ENCODE data around the gene TMEM167B. TPM values are rescaled to one million over a fixed set of nuclear protein-coding genes. Genes with fewer than 3 reads are reported as not detected.

Gene TMEM167B
- total RNA-seq, 1 experiment from 2014 or later: 15.6 TPM

GRCh38 chr1:109075531-109076490 lies 14.8 kb upstream of the TMEM167B start, which contains the start of gene TAF13 (continued):
- TF ChIP-seq, protein P1, sequence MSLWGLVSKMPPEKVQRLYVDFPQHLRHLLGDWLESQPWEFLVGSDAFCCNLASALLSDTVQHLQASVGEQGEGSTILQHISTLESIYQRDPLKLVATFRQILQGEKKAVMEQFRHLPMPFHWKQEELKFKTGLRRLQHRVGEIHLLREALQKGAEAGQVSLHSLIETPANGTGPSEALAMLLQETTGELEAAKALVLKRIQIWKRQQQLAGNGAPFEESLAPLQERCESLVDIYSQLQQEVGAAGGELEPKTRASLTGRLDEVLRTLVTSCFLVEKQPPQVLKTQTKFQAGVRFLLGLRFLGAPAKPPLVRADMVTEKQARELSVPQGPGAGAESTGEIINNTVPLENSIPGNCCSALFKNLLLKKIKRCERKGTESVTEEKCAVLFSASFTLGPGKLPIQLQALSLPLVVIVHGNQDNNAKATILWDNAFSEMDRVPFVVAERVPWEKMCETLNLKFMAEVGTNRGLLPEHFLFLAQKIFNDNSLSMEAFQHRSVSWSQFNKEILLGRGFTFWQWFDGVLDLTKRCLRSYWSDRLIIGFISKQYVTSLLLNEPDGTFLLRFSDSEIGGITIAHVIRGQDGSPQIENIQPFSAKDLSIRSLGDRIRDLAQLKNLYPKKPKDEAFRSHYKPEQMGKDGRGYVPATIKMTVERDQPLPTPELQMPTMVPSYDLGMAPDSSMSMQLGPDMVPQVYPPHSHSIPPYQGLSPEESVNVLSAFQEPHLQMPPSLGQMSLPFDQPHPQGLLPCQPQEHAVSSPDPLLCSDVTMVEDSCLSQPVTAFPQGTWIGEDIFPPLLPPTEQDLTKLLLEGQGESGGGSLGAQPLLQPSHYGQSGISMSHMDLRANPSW (CRISPR knock-in tag; conservative IDR thresholded peaks at IDR 0.05; ENCODE audit: low read depth): no peak
- TF ChIP-seq ZNF423 (CRISPR knock-in tag; IDR thresholded peaks at IDR 0.05) (no peak), PRDM15 (CRISPR knock-in tag; IDR thresholded peaks at IDR 0.05) (no peak), CTCF (IDR thresholded peaks at IDR 0.05) (no peak), PRRX2 (CRISPR knock-in tag; IDR thresholded peaks at IDR 0.05) (no peak), SP1 (CRISPR knock-in tag; conservative IDR thresholded peaks at IDR 0.05) (peak; percentile 70; the same call in 1 of the 2 replicates)
- TF ChIP-seq, protein P2, sequence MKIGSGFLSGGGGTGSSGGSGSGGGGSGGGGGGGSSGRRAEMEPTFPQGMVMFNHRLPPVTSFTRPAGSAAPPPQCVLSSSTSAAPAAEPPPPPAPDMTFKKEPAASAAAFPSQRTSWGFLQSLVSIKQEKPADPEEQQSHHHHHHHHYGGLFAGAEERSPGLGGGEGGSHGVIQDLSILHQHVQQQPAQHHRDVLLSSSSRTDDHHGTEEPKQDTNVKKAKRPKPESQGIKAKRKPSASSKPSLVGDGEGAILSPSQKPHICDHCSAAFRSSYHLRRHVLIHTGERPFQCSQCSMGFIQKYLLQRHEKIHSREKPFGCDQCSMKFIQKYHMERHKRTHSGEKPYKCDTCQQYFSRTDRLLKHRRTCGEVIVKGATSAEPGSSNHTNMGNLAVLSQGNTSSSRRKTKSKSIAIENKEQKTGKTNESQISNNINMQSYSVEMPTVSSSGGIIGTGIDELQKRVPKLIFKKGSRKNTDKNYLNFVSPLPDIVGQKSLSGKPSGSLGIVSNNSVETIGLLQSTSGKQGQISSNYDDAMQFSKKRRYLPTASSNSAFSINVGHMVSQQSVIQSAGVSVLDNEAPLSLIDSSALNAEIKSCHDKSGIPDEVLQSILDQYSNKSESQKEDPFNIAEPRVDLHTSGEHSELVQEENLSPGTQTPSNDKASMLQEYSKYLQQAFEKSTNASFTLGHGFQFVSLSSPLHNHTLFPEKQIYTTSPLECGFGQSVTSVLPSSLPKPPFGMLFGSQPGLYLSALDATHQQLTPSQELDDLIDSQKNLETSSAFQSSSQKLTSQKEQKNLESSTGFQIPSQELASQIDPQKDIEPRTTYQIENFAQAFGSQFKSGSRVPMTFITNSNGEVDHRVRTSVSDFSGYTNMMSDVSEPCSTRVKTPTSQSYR (CRISPR knock-in tag; IDR thresholded peaks at IDR 0.05): 0 out of 2 replicates have a peak, but pooled peaks have one; percentile 20

GRCh38 chr1:109078317-109078716 lies 12.2 kb upstream of the TMEM167B start:
- Mint-ChIP-seq H3K4me3 (no peak overlapping the region), H3K36me3 (peaks cover 19% of the 10 kb centered on the region), H3K27me3 (ENCODE audit: low read depth) (no peaks in the 10 kb centered on the region), H3K9me3 (no peaks in the 10 kb centered on the region), H3K27ac (no peak overlapping the region), H3K4me1 (peaks cover 32% of the 10 kb centered on the region)
- ATAC-seq (no peak), DNase-seq (ENCODE audit: low spot score) (no peak)
- no peak for TF ChIP-seq SOX15 (CRISPR knock-in tag; IDR thresholded peaks at IDR 0.05)
- TF ChIP-seq, protein P3, sequence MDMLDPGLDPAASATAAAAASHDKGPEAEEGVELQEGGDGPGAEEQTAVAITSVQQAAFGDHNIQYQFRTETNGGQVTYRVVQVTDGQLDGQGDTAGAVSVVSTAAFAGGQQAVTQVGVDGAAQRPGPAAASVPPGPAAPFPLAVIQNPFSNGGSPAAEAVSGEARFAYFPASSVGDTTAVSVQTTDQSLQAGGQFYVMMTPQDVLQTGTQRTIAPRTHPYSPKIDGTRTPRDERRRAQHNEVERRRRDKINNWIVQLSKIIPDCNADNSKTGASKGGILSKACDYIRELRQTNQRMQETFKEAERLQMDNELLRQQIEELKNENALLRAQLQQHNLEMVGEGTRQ (CRISPR knock-in tag; IDR thresholded peaks at IDR 0.05): no peak
- ChIA-PET CTCF (no interaction called here), POLR2A (interaction anchor here (0.6 to 0.7 kb wide), 2 partner anchors 61 to 111 kb away, joined by 3 to 4 read pairs; no protein-coding TSS in a partner anchor)
